Stimulated activated CD4-positive, alpha-beta T cell treated with anti-CD3 and anti-CD28 coated beads, Interleukin-15, amount 100 ng/mL, for 48 hours (primary cell): ENCODE results near the gene OR5L2.
"Not testable (repeated sequence)": the region's sequence is repeated elsewhere in the genome, so short reads cannot be mapped to it uniquely, and the experiment has no call there.

Source experiments
- DNase-seq, 2 donors: peaks; one replicate each; pipeline ENCODE4 v3.0.0-alpha.2; 2020; ENCODE audit warnings: low read depth in 2 of 2

The OR5L2 gene

GRCh38 chr11:55826919-55827318 is at the start of gene OR5L2:
Gene OR5L2, plus strand, starts transcription at chr11:55827219. Its CDS starts 0 bp downstream, at chr11:55827219.
- DNase-seq, result no peak

DNA sequence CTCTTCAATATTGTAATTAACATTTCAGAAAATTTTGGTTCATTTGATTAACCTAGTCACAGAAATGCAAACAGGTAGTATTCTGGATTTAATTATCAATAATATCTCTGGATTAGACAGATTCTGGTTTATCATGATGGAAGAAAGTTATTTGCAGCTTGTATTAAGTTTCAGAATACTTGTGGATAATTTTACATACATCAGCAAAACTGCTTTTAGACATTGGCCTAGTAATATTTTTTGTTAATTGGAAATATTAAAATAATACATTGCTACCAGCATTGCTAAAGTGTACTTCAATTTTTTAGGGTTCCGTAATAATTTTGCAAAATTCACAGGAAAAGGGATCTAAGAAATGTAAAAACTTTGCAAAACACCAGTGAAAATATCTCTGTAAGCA is 35.4 kb upstream of the OR5L2 start:
- no peak for DNase-seq

GRCh38 chr11:55793321-55793720 is 33.7 kb upstream of the OR5L2 start:
- DNase-seq, result no peak

DNA sequence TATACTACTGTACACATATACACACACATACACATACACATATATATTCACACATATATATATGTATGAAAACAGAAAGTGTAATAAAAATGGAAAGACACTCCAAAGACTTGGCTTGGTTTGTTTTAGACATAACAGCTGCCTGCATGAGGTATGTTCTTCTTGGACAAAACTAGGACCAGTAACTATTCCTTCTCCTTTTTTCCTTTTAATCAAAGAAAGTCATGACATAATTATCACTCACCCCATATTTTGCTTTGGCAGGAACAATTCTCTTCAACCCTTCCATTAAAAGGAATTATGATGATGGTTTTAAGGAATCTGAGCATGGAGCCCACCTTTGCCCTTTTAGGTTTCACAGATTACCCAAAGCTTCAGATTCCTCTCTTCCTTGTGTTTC is 31.8 kb upstream of the OR5L2 start, which contains the start of gene OR5D14:
OR5D14 (plus strand) TSS at position 301 of the 400 bp plus-strand sequence; CDS start at position 301, 0 bp downstream.
- no peak for DNase-seq

DNA sequence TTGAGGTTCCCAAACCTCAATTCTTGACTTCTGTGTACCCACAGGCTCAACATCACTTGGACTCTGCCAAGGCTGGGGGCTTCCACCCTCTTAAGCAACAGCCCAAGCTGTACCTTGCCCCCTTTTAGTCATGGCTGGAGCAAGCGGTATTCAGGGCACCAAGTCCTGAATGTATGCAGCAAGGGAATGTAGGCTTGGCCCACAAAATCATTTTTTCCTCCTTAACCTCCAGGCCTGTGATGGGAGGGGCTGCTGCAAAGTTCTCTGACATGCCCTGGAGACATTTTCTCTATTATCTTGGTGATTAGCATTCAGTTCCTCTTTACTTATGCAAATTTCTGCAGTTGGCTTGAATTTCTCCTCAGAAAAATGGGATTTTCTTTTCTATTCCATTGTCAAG is 20.8 kb upstream of the OR5L2 start:
- DNase-seq, result no peak

GRCh38 chr11:55811067-55811466 is 16.0 kb upstream of the OR5L2 start, which contains the start of gene OR5L1:
Gene OR5L1, plus strand, starts transcription at chr11:55811367. Its CDS starts 100 bp downstream, at chr11:55811467.
- DNase-seq, result no peak

DNA sequence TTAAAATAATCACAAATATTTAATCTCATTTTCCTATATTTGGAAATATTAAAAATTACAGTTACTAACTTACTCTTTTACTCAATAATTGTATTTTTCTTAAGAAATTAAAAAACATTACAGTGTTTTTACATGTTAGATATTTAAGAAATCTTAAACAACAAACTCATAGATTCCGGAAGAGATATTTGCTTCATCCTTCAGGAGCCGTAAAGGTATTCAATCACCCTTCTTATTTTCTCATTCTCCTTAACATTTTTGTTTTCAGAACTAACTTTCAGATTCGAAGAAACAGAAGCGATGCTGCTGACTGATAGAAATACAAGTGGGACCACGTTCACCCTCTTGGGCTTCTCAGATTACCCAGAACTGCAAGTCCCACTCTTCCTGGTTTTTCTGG is 7.7 kb upstream of the OR5L2 start, which contains the start of gene OR5D18:
OR5D18 (plus strand) TSS at position 301 of the 400 bp plus-strand sequence; CDS start at position 301, 0 bp downstream.
- DNase-seq, result no peak

DNA sequence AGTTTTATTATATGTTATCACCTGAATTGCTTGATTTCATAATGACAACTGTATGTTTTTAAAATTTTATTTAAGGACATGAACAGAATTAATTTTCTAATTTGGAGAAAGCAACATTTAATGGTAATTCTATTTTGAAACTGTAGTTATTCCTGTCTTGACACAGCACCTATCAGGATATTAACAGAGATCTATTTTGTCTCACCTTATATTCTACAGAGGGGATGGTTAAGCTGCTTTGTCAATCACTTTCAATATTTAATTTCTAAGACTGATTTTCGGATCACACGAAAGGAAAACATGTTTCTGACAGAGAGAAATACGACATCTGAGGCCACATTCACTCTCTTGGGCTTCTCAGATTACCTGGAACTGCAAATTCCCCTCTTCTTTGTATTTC is 11.4 kb downstream of the OR5L2 start, which contains the start of gene OR5D16:
OR5D16 (plus strand) TSS at position 301 of the 400 bp plus-strand sequence; CDS start at position 301, 0 bp downstream.
- DNase-seq, result no peak

- DNase-seq, result no peak
Measured at GRCh38 chr11:55847453-55847852, 20.4 kb downstream of the OR5L2 start.

GRCh38 chr11:55849037-55849436 is 22.0 kb downstream of the OR5L2 start:
- no peak for DNase-seq

- DNase-seq, result no peak
Measured at GRCh38 chr11:55852141-55852540, 25.1 kb downstream of the OR5L2 start.

- DNase-seq, result no peak
Measured at GRCh38 chr11:55854704-55855103, 27.7 kb downstream of the OR5L2 start.

GRCh38 chr11:55867354-55867753 is 40.3 kb downstream of the OR5L2 start:
- not testable (repeated sequence) for DNase-seq

GRCh38 chr11:55872731-55873130 is 45.7 kb downstream of the OR5L2 start:
- not testable (repeated sequence) for DNase-seq

DNA sequence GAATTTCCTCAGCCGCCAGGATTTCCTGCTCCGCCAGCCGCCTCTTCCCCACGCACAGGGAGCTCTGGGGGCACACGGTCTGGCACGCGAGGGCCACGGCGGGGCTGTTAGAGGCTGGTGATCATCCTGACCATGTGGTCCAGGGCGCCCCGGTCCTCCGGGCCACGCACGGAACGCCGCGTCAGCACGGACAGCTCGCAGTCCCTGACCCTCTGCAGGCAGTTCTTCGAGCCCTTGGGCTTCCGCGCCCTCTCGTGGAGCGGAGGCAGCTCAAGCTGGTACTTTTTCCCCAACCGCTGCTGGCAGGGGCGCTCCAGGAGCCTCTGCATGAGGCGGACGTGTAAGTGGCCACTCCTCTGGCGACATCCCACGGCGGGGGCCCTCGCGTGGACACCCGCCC is 46.1 kb downstream of the OR5L2 start:
- not testable (repeated sequence) for DNase-seq
